Esophagus squamous epithelium (tissue), 4 donors: ENCODE results near the gene LRRTM3.

Experiments
- CTCF ChIP-seq, 6 experiments: fragments of 450-650 bp in 4 of 6; fragments of 200-600 bp in 2 of 6; sonication (generic) in 2 of 6; IDR thresholded peaks; one replicate each; pipeline ENCODE4 v1.5.1; 2016 to 2019; ENCODE audit warnings: antibody characterized with exemption in 6 of 6, mild to moderate bottlenecking in 4 of 6, moderate library complexity in 4 of 6
- POLR2A ChIP-seq, 4 donors: fragments of 450-650 bp; IDR thresholded peaks; one replicate each; pipeline ENCODE4 v1.6.1; 2017; ENCODE audit warnings: antibody characterized with exemption in 4 of 4, mild to moderate bottlenecking in 4 of 4, moderate library complexity in 3 of 4

- TF ChIP-seq CTCF (IDR thresholded peaks at IDR 0.05) (no peak), POLR2A (IDR thresholded peaks at IDR 0.05) (no peak)
These were observed 218.7 kb downstream of the LRRTM3 start for GRCh38 chr10:67144530-67144929.
